OCI-LY7 (cell line): ENCODE results near the gene SYPL1. TPM values are rescaled to one million over a fixed set of nuclear protein-coding genes. Genes with fewer than 3 reads are reported as not detected.
A peak's percentile ranks its signal among the peaks of the same experiment; 100 is the strongest.

Source experiments
- BruUV-seq: library from RNA; stranded (reverse); fragments of 400-500 nt; replicated peaks from 2 replicates; lab custom pipeline; 2021; lab: Mats Ljungman, UMichigan
- CTCF ChIA-PET: fragments of 300-600 bp; sonication (Branson Sonifier 250); formaldehyde crosslinking; loops from one replicate; lab custom pipeline; 2022; ENCODE audit warnings: antibody characterized with exemption; ENCODE audit not compliant: unreplicated experiment; lab: Charles Lee
- POLR2A ChIA-PET: fragments of 300-600 bp; sonication (Branson Sonifier 250); formaldehyde crosslinking; loops from one replicate; lab custom pipeline; 2022; ENCODE audit warnings: antibody characterized with exemption; lab: Charles Lee
- DNase-seq: peaks from one replicate; pipeline ENCODE4 v3.0.0-alpha.2; 2015; ENCODE audit warnings: low spot score
- H2AFZ ChIP-seq: fragments of 200-600 bp; sonication (generic), shearing (Covaris generic); 2 replicates; pipeline ENCODE4 v1.6.1; 2014; ENCODE audit warnings: mild to moderate bottlenecking, antibody characterized with exemption, low read length, moderate library complexity
- H3K27ac ChIP-seq: fragments of 200-600 bp; sonication (generic); 2 replicates; pipeline ENCODE4 v1.5.1; 2014; ENCODE audit warnings: mixed run types, low read depth, mild to moderate bottlenecking, moderate library complexity, low read length, inconsistent platforms; ENCODE audit not compliant: poor library complexity, severe bottlenecking
- H3K36me3 ChIP-seq: fragments of 200-600 bp; sonication (generic); 2 replicates; pipeline ENCODE4 v1.6.1; 2014; ENCODE audit warnings: mild to moderate bottlenecking, antibody characterized with exemption, low read length, moderate library complexity, mixed read lengths; ENCODE audit not compliant: insufficient read depth
- H3K4me1 ChIP-seq: fragments of 200-600 bp; sonication (generic); 2 replicates; pipeline ENCODE4 v1.5.1; 2014; ENCODE audit warnings: mild to moderate bottlenecking, low read length; ENCODE audit not compliant: insufficient read depth, poor library complexity, severe bottlenecking
- H3K4me2 ChIP-seq: fragments of 200-600 bp; sonication (generic); 2 replicates; pipeline ENCODE4 v1.6.1; 2014; ENCODE audit warnings: mild to moderate bottlenecking, low read length
- H3K4me3 ChIP-seq: fragments of 200-600 bp; sonication (generic); 2 replicates; pipeline ENCODE4 v1.5.1; 2014; ENCODE audit warnings: mild to moderate bottlenecking, low read depth, low read length; ENCODE audit not compliant: poor library complexity, severe bottlenecking
- H3K79me2 ChIP-seq: fragments of 200-600 bp; sonication (generic); 2 replicates; pipeline ENCODE4 v1.6.1; 2016; ENCODE audit warnings: low read depth, mild to moderate bottlenecking, low read length, moderate library complexity, mixed read lengths; ENCODE audit not compliant: insufficient read depth
- H3K9me2 ChIP-seq: fragments of 200-600 bp; sonication (generic); 2 replicates; pipeline ENCODE4 v1.6.1; 2016; ENCODE audit warnings: mild to moderate bottlenecking, low read length, mixed read lengths; ENCODE audit not compliant: insufficient read depth
- H3K9me3 ChIP-seq: fragments of 200-600 bp; sonication (generic); 2 replicates; pipeline ENCODE4 v1.6.1; 2014; ENCODE audit warnings: mild to moderate bottlenecking, mixed run types, low read length, mixed read lengths
- H4K20me1 ChIP-seq: fragments of 200-600 bp; sonication (generic); 2 replicates; pipeline ENCODE4 v1.6.1; 2014; ENCODE audit warnings: mild to moderate bottlenecking, antibody characterized with exemption, low read length, moderate library complexity, mixed read lengths; ENCODE audit not compliant: insufficient read depth
- EZH2phosphoT487 ChIP-seq: fragments of 200-600 bp; sonication (generic); IDR thresholded peaks from 2 replicates; pipeline ENCODE4 v1.6.1; 2018; ENCODE audit warnings: low read depth, borderline replicate concordance, mild to moderate bottlenecking, mixed run types, antibody characterized with exemption, low read length, moderate library complexity, mixed read lengths
- intact Hi-C: fragments of 100-400 bp; cut with micrococcal nuclease; formaldehyde crosslinking; loops from one replicate; pipeline ENCODE4 v1.10.0; 2022; ENCODE audit not compliant: unreplicated experiment
- total RNA-seq, 2 experiments: library from RNA; depleted of rRNA in 1 of 2; stranded (reverse); fragments of >200 nt in 1 of 2; shearing (Covaris generic) in 1 of 2; gene quantifications; 2 replicates each; pipeline ENCODE4 v1.2.3, GENCODE V29; 2014 to 2022
- TF ChIP-seq, protein P1 (sequence below): fragments of 200-600 bp; sonication (generic); conservative IDR thresholded peaks from 2 replicates; pipeline ENCODE4 v1.5.1; 2014; ENCODE audit warnings: mild to moderate bottlenecking, antibody characterized with exemption, low read length, moderate library complexity, mixed read lengths

SYPL1 gene
- total RNA-seq, 2 experiments from 2014 or later: 34.1 to 112 TPM

DNA sequence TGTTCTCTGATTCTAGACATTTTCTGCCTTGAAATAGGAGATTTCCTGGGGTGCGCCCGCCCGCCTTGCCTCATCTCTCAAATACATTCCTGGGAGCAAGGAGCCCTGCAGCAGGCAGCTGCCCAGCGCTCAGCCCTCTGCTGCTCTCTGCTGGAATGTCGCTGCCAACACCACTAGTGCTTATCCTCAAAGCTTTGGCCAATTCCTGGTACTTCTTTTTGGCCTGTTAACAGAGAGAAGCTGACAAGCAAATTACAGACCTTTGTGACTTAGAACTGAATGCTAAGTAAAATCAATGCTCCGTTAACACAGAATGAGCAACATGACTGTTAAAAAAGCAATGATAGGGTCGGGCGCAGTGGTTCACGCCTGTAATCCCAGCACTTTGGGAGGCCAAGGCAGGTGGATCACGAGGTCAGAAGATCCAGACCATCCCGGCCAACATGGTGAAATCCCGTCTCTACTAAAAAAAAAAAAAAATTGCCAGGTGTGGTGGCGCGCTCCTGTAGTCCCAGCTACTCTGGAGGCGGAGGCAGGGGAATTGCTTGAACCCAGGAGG, 41.9 kb upstream of the SYPL1 start:
- ChIA-PET CTCF (interaction anchor here (0.6 to 5.7 kb wide), 13 partner anchors 10 to 111 kb away, joined by 3 to 46 read pairs (median 7); no protein-coding TSS in a partner anchor), POLR2A (interaction anchor here (0.6 to 14.5 kb wide), 20 partner anchors 13 to 980 kb away, joined by 3 to 133 read pairs (median 4); partner anchors contain the start of gene SYPL1)
- Histone ChIP-seq H3K9me3 (no peaks in the 10 kb centered on the region), H3K36me3 (no peaks in the 10 kb centered on the region), H3K79me2 (no peaks in the 10 kb centered on the region), H4K20me1 (no peaks in the 10 kb centered on the region), H3K27ac (peak overlapping the region; percentile 15), H2AFZ (peak overlapping the region; percentile 69), H3K4me2 (peak overlapping the region; percentile 48), H3K9me2 (no peaks in the 10 kb centered on the region), H3K4me1 (peaks cover 59% of the 10 kb centered on the region), H3K4me3 (no peak overlapping the region)
- intact Hi-C loops: loop anchor here (1.0 to 5.0 kb wide), 5 partner anchors 40 to 1212 kb away; no protein-coding TSS in a partner anchor
- TF ChIP-seq, protein P1, sequence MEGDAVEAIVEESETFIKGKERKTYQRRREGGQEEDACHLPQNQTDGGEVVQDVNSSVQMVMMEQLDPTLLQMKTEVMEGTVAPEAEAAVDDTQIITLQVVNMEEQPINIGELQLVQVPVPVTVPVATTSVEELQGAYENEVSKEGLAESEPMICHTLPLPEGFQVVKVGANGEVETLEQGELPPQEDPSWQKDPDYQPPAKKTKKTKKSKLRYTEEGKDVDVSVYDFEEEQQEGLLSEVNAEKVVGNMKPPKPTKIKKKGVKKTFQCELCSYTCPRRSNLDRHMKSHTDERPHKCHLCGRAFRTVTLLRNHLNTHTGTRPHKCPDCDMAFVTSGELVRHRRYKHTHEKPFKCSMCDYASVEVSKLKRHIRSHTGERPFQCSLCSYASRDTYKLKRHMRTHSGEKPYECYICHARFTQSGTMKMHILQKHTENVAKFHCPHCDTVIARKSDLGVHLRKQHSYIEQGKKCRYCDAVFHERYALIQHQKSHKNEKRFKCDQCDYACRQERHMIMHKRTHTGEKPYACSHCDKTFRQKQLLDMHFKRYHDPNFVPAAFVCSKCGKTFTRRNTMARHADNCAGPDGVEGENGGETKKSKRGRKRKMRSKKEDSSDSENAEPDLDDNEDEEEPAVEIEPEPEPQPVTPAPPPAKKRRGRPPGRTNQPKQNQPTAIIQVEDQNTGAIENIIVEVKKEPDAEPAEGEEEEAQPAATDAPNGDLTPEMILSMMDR: peak; percentile 99
- no peak for TF ChIP-seq EZH2phosphoT487
- peak; percentile 89 for DNase-seq
- BruUV-seq: no TSS peak

DNA sequence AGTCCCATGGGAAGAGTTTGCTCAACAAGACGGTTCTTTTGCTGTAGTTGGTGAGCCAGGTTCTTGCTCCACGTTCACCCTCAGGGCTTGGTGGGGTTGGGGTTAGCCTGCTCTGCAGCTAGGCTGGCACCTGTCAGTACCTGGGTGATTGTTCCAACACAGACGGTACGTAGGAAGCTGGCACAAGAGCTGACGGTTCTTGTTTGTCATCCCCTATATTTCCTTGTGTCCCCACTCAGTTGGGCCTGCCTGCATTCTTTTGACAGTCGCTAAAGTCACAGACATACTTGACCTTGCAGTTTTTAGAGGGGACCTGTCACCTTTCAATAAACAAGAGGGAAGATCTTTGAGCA, 40.2 kb upstream of the SYPL1 start:
- TF ChIP-seq, protein P1: no peak
- TF ChIP-seq EZH2phosphoT487: no peak
- no TSS peak for BruUV-seq
- POLR2A ChIA-PET: interaction anchor here (0.8 to 14.5 kb wide), 11 partner anchors 15 to 102 kb away, joined by 3 to 133 read pairs (median 6); partner anchors contain the start of gene SYPL1

More for the DNA sequence above, 40.2 kb upstream of the SYPL1 start:
- Histone ChIP-seq H3K27ac (no peak overlapping the region), H2AFZ (peak overlapping the region; percentile 69), H4K20me1 (no peaks in the 10 kb centered on the region), H3K4me1 (peaks cover 70% of the 10 kb centered on the region), H3K4me3 (no peak overlapping the region), H3K4me2 (peak overlapping the region; percentile 48), H3K36me3 (no peaks in the 10 kb centered on the region), H3K9me3 (no peaks in the 10 kb centered on the region), H3K79me2 (no peaks in the 10 kb centered on the region), H3K9me2 (no peaks in the 10 kb centered on the region)
- CTCF ChIA-PET: interaction anchor here (2.1 to 5.7 kb wide), 3 partner anchors 82 to 101 kb away, joined by 5 to 46 read pairs (median 27); no protein-coding TSS in a partner anchor
- DNase-seq: no peak
- intact Hi-C loops: loop anchor here (5.0 kb wide), 1 partner anchor 1210 kb away; no protein-coding TSS in a partner anchor
